Fibroblast of peridontal ligament (primary cell): ENCODE data around the gene RFNG.

Source experiments
- DNase-seq: peaks from one replicate; pipeline ENCODE4 v3.0.0-alpha.2; 2010; ENCODE audit errors: extremely low read depth

Gene RFNG

GRCh38 chr17:81999976-82000802 is 51.4 kb downstream of the RFNG start:
- no peak for DNase-seq

- DNase-seq = no peak
Observed at GRCh38 chr17:81999587-81999975, 52.0 kb downstream of the RFNG start.

- DNase-seq = no peak
Observed at GRCh38 chr17:81998691-81999438, 52.7 kb downstream of the RFNG start.

- DNase-seq = no peak
Observed at GRCh38 chr17:81998212-81998611, 53.4 kb downstream of the RFNG start.
